WTC11 (cell line): ENCODE data around the gene TOP2B. TPM values are rescaled to one million over a fixed set of nuclear protein-coding genes. Genes with fewer than 3 reads are reported as not detected.
A peak's percentile ranks its signal among the peaks of the same experiment; 100 is the strongest.

Source experiments
- ATAC-seq: fragments of 200-7000 bp; cut with Tn5 transposase; 2 replicates; pipeline ENCODE4 v1.10.0; 2021; ENCODE audit warnings: mild to moderate bottlenecking, moderate library complexity
- CTCF ChIA-PET: fragments of 300-600 bp; sonication (Branson Sonifier 250); formaldehyde crosslinking; loops from one replicate; lab custom pipeline; 2021; ENCODE audit warnings: antibody characterized with exemption; lab: Charles Lee
- POLR2A ChIA-PET: fragments of 350-600 bp; sonication (Branson Sonifier 250); formaldehyde crosslinking; loops from one replicate; lab custom pipeline; 2021; ENCODE audit warnings: antibody characterized with exemption; lab: Charles Lee
- DNase-seq: peaks from one replicate; pipeline ENCODE4 v3.0.0; 2021; ENCODE audit warnings: low spot score
- H3K27ac Mint-ChIP-seq: 2 replicates; pipeline ENCODE4 v1.8.0; 2021; ENCODE audit warnings: mixed read lengths
- H3K27me3 Mint-ChIP-seq: 2 replicates; pipeline ENCODE4 v1.8.0; 2021; ENCODE audit warnings: low read depth, mild to moderate bottlenecking, moderate library complexity, mixed read lengths
- H3K36me3 Mint-ChIP-seq: 2 replicates; pipeline ENCODE4 v1.8.0; 2021; ENCODE audit warnings: mixed read lengths
- H3K4me1 Mint-ChIP-seq: 2 replicates; pipeline ENCODE4 v1.8.0; 2022; ENCODE audit warnings: mixed read lengths
- H3K4me3 Mint-ChIP-seq: 2 replicates; pipeline ENCODE4 v1.8.0; 2021; ENCODE audit warnings: mild to moderate bottlenecking, moderate library complexity, mixed read lengths
- H3K9me3 Mint-ChIP-seq: 2 replicates; pipeline ENCODE4 v1.8.0; 2021; ENCODE audit warnings: mixed read lengths
- ATF1 ChIP-seq: sonication (generic); formaldehyde crosslinking; IDR thresholded peaks from 2 replicates; pipeline ENCODE4 v1.8.1; 2023; ENCODE audit warnings: mild to moderate bottlenecking, moderate library complexity, missing genetic modification reagents
- ELF4 ChIP-seq: sonication (generic); formaldehyde crosslinking; IDR thresholded peaks from 2 replicates; pipeline ENCODE4 v1.8.1; 2022; ENCODE audit warnings: low read depth, mild to moderate bottlenecking, moderate library complexity, missing genetic modification reagents
- ETV6 ChIP-seq: sonication (generic); formaldehyde crosslinking; IDR thresholded peaks from 2 replicates; pipeline ENCODE4 v1.8.1; 2022; ENCODE audit warnings: mild to moderate bottlenecking, missing genetic modification reagents
- FOXJ3 ChIP-seq: sonication (generic); formaldehyde crosslinking; IDR thresholded peaks from 2 replicates; pipeline ENCODE4 v1.9.0; 2021; ENCODE audit warnings: missing genetic modification reagents, mild to moderate bottlenecking, borderline replicate concordance
- FOXK1 ChIP-seq: sonication (generic); formaldehyde crosslinking; IDR thresholded peaks from 2 replicates; pipeline ENCODE4 v1.8.0; 2022; ENCODE audit warnings: mild to moderate bottlenecking, moderate library complexity, missing genetic modification reagents
- OVOL2 ChIP-seq: fragments of 250-450 bp; sonication (Bioruptor Pico); IDR thresholded peaks from 2 replicates; pipeline ENCODE4 v1.9.0; 2021; ENCODE audit warnings: mild to moderate bottlenecking, borderline replicate concordance
- RORB ChIP-seq: fragments of 250-450 bp; sonication (Bioruptor Pico); IDR thresholded peaks from 2 replicates; pipeline ENCODE4 v1.9.0; 2021; ENCODE audit warnings: mild to moderate bottlenecking
- SMAD3 ChIP-seq: sonication (generic); formaldehyde crosslinking; IDR thresholded peaks from 2 replicates; pipeline ENCODE4 v1.8.0; 2022; ENCODE audit warnings: missing genetic modification reagents, mild to moderate bottlenecking, borderline replicate concordance
- SOX15 ChIP-seq: fragments of 250-450 bp; sonication (Bioruptor Pico); IDR thresholded peaks from 2 replicates; pipeline ENCODE4 v1.9.0; 2021; ENCODE audit warnings: mild to moderate bottlenecking
- TCF7 ChIP-seq: sonication (generic); formaldehyde crosslinking; IDR thresholded peaks from 2 replicates; pipeline ENCODE4 v1.8.0; 2022; ENCODE audit warnings: mild to moderate bottlenecking, low read depth, missing genetic modification reagents, moderate library complexity
- TEAD4 ChIP-seq: sonication (generic); formaldehyde crosslinking; IDR thresholded peaks from 2 replicates; pipeline ENCODE4 v1.8.0; 2022; ENCODE audit warnings: mild to moderate bottlenecking, missing genetic modification reagents
- ZBTB21 ChIP-seq: sonication (generic); formaldehyde crosslinking; IDR thresholded peaks from 2 replicates; pipeline ENCODE4 v1.8.1; 2023; ENCODE audit warnings: mild to moderate bottlenecking, missing genetic modification reagents, borderline replicate concordance
- total RNA-seq: library from RNA; stranded (reverse); gene quantifications from 3 replicates; pipeline ENCODE4 v1.2.3, GENCODE V29; 2021
- TF ChIP-seq, protein P1 (sequence below): sonication (generic); formaldehyde crosslinking; IDR thresholded peaks from 2 replicates; pipeline ENCODE4 v1.8.0; 2023; ENCODE audit warnings: missing genetic modification reagents, mild to moderate bottlenecking, borderline replicate concordance
- TF ChIP-seq, protein P2 (sequence below): fragments of 250-450 bp; sonication (Bioruptor Pico); conservative IDR thresholded peaks from 2 replicates; pipeline ENCODE4 v1.9.0; 2021; ENCODE audit warnings: mild to moderate bottlenecking
- TF ChIP-seq, protein P3 (sequence below): fragments of 250-450 bp; sonication (Bioruptor Pico); IDR thresholded peaks from 2 replicates; pipeline ENCODE4 v1.9.0; 2021; ENCODE audit warnings: mild to moderate bottlenecking
- TF ChIP-seq, protein P4 (sequence below): sonication (generic); formaldehyde crosslinking; IDR thresholded peaks from 2 replicates; pipeline ENCODE4 v1.8.0; 2022; ENCODE audit warnings: mild to moderate bottlenecking, missing genetic modification reagents
- TF ChIP-seq, protein P5 (sequence below): sonication (generic); formaldehyde crosslinking; IDR thresholded peaks from 2 replicates; pipeline ENCODE4 v1.8.1; 2022; ENCODE audit warnings: low read depth, mild to moderate bottlenecking, moderate library complexity, missing genetic modification reagents, borderline replicate concordance
- TF ChIP-seq, protein P6 (sequence below): sonication (generic); formaldehyde crosslinking; IDR thresholded peaks from 2 replicates; pipeline ENCODE4 v1.8.0; 2023; ENCODE audit warnings: mild to moderate bottlenecking, missing genetic modification reagents

The TOP2B gene
- total RNA-seq, 1 experiment from 2014 or later = 151 TPM

DNA sequence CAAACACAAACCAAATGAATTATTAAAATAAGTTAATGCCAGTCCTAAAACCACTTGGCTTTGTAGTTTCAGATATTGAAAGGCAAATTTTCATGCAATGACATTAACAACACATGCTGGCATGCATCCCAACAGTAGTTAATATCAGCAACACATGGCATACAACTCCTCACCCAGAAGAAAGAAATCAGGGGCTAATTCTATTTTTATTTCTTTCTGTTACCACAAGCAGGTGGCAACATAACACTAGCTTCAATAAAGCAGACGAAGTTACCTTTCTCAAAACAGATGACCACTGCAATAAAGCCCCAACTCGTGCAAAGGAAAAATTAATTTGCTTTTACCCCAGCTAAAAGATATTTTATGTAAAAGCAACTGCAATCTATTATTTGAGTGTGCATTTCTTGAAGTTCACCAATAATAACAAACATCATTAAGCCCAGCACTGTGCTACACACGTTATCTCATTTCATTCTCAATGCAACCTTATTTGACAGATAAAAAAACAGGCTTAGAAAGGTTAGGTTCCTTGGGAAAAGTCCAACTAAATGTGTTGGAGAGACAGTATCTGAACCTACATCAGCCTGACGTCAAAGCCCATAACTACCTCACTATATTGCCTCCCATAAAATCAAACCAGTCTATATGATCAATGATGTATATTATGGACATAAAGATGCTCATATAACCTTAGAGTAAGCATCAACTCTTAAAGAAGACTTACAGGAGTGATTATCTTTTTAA is 2.8 kb downstream of the TOP2B start:
- no peak for ATAC-seq
- TF ChIP-seq, protein P1, sequence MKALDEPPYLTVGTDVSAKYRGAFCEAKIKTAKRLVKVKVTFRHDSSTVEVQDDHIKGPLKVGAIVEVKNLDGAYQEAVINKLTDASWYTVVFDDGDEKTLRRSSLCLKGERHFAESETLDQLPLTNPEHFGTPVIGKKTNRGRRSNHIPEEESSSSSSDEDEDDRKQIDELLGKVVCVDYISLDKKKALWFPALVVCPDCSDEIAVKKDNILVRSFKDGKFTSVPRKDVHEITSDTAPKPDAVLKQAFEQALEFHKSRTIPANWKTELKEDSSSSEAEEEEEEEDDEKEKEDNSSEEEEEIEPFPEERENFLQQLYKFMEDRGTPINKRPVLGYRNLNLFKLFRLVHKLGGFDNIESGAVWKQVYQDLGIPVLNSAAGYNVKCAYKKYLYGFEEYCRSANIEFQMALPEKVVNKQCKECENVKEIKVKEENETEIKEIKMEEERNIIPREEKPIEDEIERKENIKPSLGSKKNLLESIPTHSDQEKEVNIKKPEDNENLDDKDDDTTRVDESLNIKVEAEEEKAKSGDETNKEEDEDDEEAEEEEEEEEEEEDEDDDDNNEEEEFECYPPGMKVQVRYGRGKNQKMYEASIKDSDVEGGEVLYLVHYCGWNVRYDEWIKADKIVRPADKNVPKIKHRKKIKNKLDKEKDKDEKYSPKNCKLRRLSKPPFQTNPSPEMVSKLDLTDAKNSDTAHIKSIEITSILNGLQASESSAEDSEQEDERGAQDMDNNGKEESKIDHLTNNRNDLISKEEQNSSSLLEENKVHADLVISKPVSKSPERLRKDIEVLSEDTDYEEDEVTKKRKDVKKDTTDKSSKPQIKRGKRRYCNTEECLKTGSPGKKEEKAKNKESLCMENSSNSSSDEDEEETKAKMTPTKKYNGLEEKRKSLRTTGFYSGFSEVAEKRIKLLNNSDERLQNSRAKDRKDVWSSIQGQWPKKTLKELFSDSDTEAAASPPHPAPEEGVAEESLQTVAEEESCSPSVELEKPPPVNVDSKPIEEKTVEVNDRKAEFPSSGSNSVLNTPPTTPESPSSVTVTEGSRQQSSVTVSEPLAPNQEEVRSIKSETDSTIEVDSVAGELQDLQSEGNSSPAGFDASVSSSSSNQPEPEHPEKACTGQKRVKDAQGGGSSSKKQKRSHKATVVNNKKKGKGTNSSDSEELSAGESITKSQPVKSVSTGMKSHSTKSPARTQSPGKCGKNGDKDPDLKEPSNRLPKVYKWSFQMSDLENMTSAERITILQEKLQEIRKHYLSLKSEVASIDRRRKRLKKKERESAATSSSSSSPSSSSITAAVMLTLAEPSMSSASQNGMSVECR (CRISPR knock-in tag) = no peak
- TF ChIP-seq, protein P2, sequence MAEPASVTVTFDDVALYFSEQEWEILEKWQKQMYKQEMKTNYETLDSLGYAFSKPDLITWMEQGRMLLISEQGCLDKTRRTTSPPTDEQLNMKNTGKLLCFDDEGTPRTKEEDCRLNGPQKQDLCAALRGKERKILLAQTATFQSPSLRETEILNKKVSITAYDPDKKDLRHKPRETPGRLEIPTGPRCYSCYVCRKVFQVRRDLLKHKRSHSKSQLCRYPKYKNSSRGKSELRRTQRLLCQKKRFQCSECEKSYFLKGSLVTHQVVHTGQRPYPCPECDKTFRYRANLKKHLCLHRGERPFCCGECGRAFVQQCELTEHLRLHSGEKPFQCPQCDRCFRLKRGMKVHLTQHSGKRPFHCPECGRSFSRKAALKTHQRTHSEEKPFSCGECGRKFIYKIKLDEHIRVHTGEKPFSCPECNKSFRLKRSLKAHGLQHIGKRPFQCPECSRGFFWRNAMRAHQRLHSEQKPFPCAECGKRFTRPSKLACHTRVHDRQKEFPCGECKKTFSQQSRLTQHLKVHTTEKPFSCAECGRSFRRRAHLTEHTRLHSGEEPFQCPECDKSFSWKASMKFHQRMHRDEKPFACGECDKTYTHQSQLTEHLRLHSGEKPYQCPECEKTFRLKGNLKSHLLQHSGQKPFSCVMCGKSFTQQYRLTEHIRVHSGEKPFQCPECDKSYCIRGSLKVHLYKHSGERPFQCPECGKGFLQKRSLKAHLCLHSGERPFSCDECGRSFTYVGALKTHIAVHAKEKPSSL (CRISPR knock-in tag) = no peak
- no peak for TF ChIP-seq ZBTB21 (CRISPR knock-in tag)
- TF ChIP-seq ELF4 (CRISPR knock-in tag) = no peak
- no peak for TF ChIP-seq FOXJ3 (CRISPR knock-in tag)
- TF ChIP-seq ATF1 (CRISPR knock-in tag) = no peak
- no peak for TF ChIP-seq OVOL2
- TF ChIP-seq RORB (CRISPR knock-in tag) = no peak
- TF ChIP-seq, protein P3, sequence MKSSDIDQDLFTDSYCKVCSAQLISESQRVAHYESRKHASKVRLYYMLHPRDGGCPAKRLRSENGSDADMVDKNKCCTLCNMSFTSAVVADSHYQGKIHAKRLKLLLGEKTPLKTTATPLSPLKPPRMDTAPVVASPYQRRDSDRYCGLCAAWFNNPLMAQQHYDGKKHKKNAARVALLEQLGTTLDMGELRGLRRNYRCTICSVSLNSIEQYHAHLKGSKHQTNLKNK = no peak
- TF ChIP-seq ETV6 (CRISPR knock-in tag) = no peak
- TF ChIP-seq SMAD3 (CRISPR knock-in tag) = no peak
- TF ChIP-seq, protein P4, sequence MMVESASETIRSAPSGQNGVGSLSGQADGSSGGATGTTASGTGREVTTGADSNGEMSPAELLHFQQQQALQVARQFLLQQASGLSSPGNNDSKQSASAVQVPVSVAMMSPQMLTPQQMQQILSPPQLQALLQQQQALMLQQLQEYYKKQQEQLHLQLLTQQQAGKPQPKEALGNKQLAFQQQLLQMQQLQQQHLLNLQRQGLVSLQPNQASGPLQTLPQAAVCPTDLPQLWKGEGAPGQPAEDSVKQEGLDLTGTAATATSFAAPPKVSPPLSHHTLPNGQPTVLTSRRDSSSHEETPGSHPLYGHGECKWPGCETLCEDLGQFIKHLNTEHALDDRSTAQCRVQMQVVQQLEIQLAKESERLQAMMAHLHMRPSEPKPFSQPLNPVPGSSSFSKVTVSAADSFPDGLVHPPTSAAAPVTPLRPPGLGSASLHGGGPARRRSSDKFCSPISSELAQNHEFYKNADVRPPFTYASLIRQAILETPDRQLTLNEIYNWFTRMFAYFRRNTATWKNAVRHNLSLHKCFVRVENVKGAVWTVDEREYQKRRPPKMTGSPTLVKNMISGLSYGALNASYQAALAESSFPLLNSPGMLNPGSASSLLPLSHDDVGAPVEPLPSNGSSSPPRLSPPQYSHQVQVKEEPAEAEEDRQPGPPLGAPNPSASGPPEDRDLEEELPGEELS (CRISPR knock-in tag) = no peak
- TF ChIP-seq, protein P5, sequence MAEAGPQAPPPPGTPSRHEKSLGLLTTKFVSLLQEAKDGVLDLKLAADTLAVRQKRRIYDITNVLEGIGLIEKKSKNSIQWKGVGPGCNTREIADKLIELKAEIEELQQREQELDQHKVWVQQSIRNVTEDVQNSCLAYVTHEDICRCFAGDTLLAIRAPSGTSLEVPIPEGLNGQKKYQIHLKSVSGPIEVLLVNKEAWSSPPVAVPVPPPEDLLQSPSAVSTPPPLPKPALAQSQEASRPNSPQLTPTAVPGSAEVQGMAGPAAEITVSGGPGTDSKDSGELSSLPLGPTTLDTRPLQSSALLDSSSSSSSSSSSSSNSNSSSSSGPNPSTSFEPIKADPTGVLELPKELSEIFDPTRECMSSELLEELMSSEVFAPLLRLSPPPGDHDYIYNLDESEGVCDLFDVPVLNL (CRISPR knock-in tag) = no peak
- TF ChIP-seq TCF7 (CRISPR knock-in tag) = no peak
- no peak for TF ChIP-seq TEAD4 (CRISPR knock-in tag)
- no peak for TF ChIP-seq FOXK1 (CRISPR knock-in tag)
- no peak for TF ChIP-seq SOX15 (CRISPR knock-in tag)
- TF ChIP-seq, protein P6, sequence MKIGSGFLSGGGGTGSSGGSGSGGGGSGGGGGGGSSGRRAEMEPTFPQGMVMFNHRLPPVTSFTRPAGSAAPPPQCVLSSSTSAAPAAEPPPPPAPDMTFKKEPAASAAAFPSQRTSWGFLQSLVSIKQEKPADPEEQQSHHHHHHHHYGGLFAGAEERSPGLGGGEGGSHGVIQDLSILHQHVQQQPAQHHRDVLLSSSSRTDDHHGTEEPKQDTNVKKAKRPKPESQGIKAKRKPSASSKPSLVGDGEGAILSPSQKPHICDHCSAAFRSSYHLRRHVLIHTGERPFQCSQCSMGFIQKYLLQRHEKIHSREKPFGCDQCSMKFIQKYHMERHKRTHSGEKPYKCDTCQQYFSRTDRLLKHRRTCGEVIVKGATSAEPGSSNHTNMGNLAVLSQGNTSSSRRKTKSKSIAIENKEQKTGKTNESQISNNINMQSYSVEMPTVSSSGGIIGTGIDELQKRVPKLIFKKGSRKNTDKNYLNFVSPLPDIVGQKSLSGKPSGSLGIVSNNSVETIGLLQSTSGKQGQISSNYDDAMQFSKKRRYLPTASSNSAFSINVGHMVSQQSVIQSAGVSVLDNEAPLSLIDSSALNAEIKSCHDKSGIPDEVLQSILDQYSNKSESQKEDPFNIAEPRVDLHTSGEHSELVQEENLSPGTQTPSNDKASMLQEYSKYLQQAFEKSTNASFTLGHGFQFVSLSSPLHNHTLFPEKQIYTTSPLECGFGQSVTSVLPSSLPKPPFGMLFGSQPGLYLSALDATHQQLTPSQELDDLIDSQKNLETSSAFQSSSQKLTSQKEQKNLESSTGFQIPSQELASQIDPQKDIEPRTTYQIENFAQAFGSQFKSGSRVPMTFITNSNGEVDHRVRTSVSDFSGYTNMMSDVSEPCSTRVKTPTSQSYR (CRISPR knock-in tag) = no peak
- POLR2A ChIA-PET = no interaction called here
- Mint-ChIP-seq H3K36me3 (no peaks in the 10 kb centered on the region), H3K27ac (no peak overlapping the region), H3K4me3 (peak overlapping the region; percentile 51), H3K27me3 (no peaks in the 10 kb centered on the region), H3K4me1 (peaks cover 54% of the 10 kb centered on the region), H3K9me3 (no peaks in the 10 kb centered on the region)
- DNase-seq = no peak
- CTCF ChIA-PET = interaction anchor here (0.9 kb wide), 1 partner anchor 170 kb away, joined by 3 read pairs; no protein-coding TSS in a partner anchor
